ENCODE data around the gene COQ8A.

COQ8A gene

DNA sequence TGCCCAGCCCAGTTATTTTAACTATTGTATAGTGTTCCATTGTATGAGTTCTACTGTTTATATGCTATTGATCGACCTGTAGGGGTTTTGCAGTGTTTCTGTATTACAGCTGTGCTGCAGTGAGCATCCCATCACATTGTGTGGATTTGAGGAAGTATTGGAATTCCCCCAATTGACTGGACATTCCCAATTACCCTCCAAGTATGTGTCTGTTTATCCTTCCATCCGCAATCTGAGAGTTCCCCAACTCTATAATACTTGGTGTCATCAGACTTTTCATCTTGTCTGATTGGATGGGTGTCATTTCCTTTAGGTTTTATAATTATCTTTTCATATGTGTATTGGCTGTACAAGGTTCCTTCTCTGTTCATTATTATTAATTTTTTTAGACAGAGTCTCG, 41.8 kb upstream of the COQ8A start:
- DNase-seq (ENCODE audit: low read depth in 1 of 2, low spot score in 1 of 2) = no peak
- Histone ChIP-seq H3K27me3 (ENCODE audit: insufficient read depth, poor library complexity, severe bottlenecking) (no peaks in the 10 kb centered on the region), H3K4me3 (replicated peaks; ENCODE audit: insufficient read depth, low read length) (no peak overlapping the region), H3K27ac (replicated peaks) (no peak overlapping the region)
- TF ChIP-seq SPI1 (IDR thresholded peaks at IDR 0.05; ENCODE audit: borderline replicate concordance, low read depth) (no peak), POLR2AphosphoS5 (IDR thresholded peaks at IDR 0.05; ENCODE audit: low read depth) (no peak), GABPA (IDR thresholded peaks at IDR 0.05; ENCODE audit: low read depth) (no peak)
- TF ChIP-seq, protein P1, sequence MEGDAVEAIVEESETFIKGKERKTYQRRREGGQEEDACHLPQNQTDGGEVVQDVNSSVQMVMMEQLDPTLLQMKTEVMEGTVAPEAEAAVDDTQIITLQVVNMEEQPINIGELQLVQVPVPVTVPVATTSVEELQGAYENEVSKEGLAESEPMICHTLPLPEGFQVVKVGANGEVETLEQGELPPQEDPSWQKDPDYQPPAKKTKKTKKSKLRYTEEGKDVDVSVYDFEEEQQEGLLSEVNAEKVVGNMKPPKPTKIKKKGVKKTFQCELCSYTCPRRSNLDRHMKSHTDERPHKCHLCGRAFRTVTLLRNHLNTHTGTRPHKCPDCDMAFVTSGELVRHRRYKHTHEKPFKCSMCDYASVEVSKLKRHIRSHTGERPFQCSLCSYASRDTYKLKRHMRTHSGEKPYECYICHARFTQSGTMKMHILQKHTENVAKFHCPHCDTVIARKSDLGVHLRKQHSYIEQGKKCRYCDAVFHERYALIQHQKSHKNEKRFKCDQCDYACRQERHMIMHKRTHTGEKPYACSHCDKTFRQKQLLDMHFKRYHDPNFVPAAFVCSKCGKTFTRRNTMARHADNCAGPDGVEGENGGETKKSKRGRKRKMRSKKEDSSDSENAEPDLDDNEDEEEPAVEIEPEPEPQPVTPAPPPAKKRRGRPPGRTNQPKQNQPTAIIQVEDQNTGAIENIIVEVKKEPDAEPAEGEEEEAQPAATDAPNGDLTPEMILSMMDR (IDR thresholded peaks at IDR 0.05; ENCODE audit: insufficient read depth, low read length) = no peak
- TF ChIP-seq, protein P2, sequence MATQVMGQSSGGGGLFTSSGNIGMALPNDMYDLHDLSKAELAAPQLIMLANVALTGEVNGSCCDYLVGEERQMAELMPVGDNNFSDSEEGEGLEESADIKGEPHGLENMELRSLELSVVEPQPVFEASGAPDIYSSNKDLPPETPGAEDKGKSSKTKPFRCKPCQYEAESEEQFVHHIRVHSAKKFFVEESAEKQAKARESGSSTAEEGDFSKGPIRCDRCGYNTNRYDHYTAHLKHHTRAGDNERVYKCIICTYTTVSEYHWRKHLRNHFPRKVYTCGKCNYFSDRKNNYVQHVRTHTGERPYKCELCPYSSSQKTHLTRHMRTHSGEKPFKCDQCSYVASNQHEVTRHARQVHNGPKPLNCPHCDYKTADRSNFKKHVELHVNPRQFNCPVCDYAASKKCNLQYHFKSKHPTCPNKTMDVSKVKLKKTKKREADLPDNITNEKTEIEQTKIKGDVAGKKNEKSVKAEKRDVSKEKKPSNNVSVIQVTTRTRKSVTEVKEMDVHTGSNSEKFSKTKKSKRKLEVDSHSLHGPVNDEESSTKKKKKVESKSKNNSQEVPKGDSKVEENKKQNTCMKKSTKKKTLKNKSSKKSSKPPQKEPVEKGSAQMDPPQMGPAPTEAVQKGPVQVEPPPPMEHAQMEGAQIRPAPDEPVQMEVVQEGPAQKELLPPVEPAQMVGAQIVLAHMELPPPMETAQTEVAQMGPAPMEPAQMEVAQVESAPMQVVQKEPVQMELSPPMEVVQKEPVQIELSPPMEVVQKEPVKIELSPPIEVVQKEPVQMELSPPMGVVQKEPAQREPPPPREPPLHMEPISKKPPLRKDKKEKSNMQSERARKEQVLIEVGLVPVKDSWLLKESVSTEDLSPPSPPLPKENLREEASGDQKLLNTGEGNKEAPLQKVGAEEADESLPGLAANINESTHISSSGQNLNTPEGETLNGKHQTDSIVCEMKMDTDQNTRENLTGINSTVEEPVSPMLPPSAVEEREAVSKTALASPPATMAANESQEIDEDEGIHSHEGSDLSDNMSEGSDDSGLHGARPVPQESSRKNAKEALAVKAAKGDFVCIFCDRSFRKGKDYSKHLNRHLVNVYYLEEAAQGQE (IDR thresholded peaks at IDR 0.05; ENCODE audit: insufficient replicate concordance, low read depth) = no peak

DNA sequence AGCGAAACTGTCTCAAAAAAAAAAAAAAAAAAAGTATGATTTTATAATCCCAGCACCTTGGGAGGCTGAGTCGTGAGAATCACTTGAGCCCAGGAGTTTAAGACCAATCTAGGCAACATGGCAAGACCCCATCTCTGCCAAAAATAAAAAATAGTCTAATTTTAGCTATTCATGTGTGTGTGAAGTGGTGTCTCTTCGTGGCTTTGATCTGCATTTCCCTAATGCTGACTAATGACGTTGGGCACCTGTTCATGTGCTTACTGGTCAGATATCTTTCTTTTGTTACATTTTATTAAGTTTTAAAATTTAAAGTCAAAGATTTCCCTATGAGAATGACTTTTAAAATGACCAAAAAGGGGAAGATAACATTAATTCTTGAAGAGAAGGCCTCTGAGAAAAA, 38.7 kb upstream of the COQ8A start:
- no peak overlapping the region for H3K4me3 ChIP-seq (replicated peaks; ENCODE audit: insufficient read depth, low read length)
- H3K27me3 ChIP-seq (ENCODE audit: insufficient read depth, poor library complexity, severe bottlenecking) = no peaks in the 10 kb centered on the region
- no peak overlapping the region for H3K27ac ChIP-seq (replicated peaks)
- TF ChIP-seq GABPA (IDR thresholded peaks at IDR 0.05; ENCODE audit: low read depth) (no peak), SPI1 (IDR thresholded peaks at IDR 0.05; ENCODE audit: borderline replicate concordance, low read depth) (no peak), POLR2AphosphoS5 (IDR thresholded peaks at IDR 0.05; ENCODE audit: low read depth) (no peak)
- TF ChIP-seq, protein P1 (IDR thresholded peaks at IDR 0.05; ENCODE audit: insufficient read depth, low read length) = no peak
- TF ChIP-seq, protein P2 (IDR thresholded peaks at IDR 0.05; ENCODE audit: insufficient replicate concordance, low read depth) = no peak
- DNase-seq (ENCODE audit: low read depth in 1 of 2, low spot score in 1 of 2) = no peak

- Histone ChIP-seq H3K4me3 (replicated peaks; ENCODE audit: insufficient read depth, low read length) (no peak overlapping the region), H3K27me3 (ENCODE audit: insufficient read depth, poor library complexity, severe bottlenecking) (no peaks in the 10 kb centered on the region), H3K27ac (replicated peaks) (no peak overlapping the region)
- no peak for DNase-seq (ENCODE audit: low read depth in 1 of 2, low spot score in 1 of 2)
- TF ChIP-seq, protein P2 (IDR thresholded peaks at IDR 0.05; ENCODE audit: insufficient replicate concordance, low read depth) = no peak
- TF ChIP-seq SPI1 (IDR thresholded peaks at IDR 0.05; ENCODE audit: borderline replicate concordance, low read depth) = no peak
- TF ChIP-seq, protein P1 (IDR thresholded peaks at IDR 0.05; ENCODE audit: insufficient read depth, low read length) = no peak
- TF ChIP-seq GABPA (IDR thresholded peaks at IDR 0.05; ENCODE audit: low read depth) = no peak
- no peak for TF ChIP-seq POLR2AphosphoS5 (IDR thresholded peaks at IDR 0.05; ENCODE audit: low read depth)
These were observed 37.5 kb upstream of the COQ8A start for GRCh38 chr1:226902601-226903000.
